Body of pancreas (tissue), 4 donors: ENCODE measurements around the gene DIPK1A. TPM values are rescaled to one million over a fixed set of nuclear protein-coding genes. Genes with fewer than 3 reads are reported as not detected.

ENCODE experiments used
- ATAC-seq: fragments of 150-250 bp; one replicate; pipeline ENCODE4 v1.9.1; 2016
- DNase-seq, 4 donors: peaks; one replicate each; pipeline ENCODE4 v3.0.0-alpha.2; 2019
- H3K27ac ChIP-seq, 4 donors: fragments of 200-600 bp; sonication (generic); 1 replicate in 3 of 4; 2 replicates in 1 of 4; pipeline versions ENCODE4 v1.5.1 to v1.6.1; 2016 to 2019; ENCODE audit warnings: mild to moderate bottlenecking in 1 of 4, mixed read lengths in 1 of 4, moderate library complexity in 1 of 4
- H3K27me3 ChIP-seq, 2 donors: fragments of 200-600 bp; sonication (generic); one replicate each; pipeline ENCODE4 v1.6.0; 2016; ENCODE audit warnings: mild to moderate bottlenecking in 1 of 2
- H3K36me3 ChIP-seq, 2 donors: fragments of 200-600 bp; sonication (generic); replicated peaks in 1 of 2; 2 replicates each; pipeline ENCODE4 v1.5.1; 2016; ENCODE audit warnings: low read depth in 2 of 2; ENCODE audit not compliant: insufficient read depth in 1 of 2
- H3K4me1 ChIP-seq: fragments of 200-600 bp; sonication (generic); one replicate; pipeline ENCODE4 v1.6.0; 2016
- H3K4me3 ChIP-seq, 2 donors: fragments of 200-600 bp; sonication (generic); 1 replicate in 1 of 2; 2 replicates in 1 of 2; pipeline ENCODE4 v1.5.1; 2016 to 2019
- H3K9me3 ChIP-seq, 3 donors: fragments of 200-600 bp; sonication (generic); 1 replicate in 2 of 3; 2 replicates in 1 of 3; pipeline ENCODE4 v1.5.1; 2016
- CTCF ChIP-seq, 7 experiments: fragments of 450-650 bp in 4 of 7; fragments of 200-600 bp in 3 of 7; sonication (generic) in 3 of 7; IDR thresholded peaks; one replicate each; pipeline ENCODE4 v1.5.1; 2016 to 2019; ENCODE audit warnings: antibody characterized with exemption in 7 of 7
- POLR2A ChIP-seq, 3 donors: fragments of 450-650 bp; IDR thresholded peaks; one replicate each; pipeline ENCODE4 v1.6.1; 2016; ENCODE audit warnings: antibody characterized with exemption in 3 of 3, mild to moderate bottlenecking in 2 of 3
- WGBS, 2 donors: methylation state at CpG; one replicate each; pipeline ENCODE4 v1.1.5; 2017; 5-methylcytosine and 5-hydroxymethylcytosine counted together
- intact Hi-C: fragments of 100-400 bp; cut with DNase I; formaldehyde crosslinking; loops from one replicate; pipeline ENCODE4 v1.15.1; 2023
- total RNA-seq, 2 donors: library from RNA; depleted of rRNA; stranded (reverse); fragments of >200 nt; gene quantifications; one replicate each; pipeline ENCODE4 v1.1.0, GENCODE V29; 2016

The DIPK1A gene
- total RNA-seq, 2 donors from 2014 or later, result 3.9 to 8.2 TPM

GRCh38 chr1:92992877-92993276 lies 31.6 kb upstream of the DIPK1A start:
- H3K4me3 ChIP-seq, result no peak overlapping the region
- DNase-seq (no peak), ATAC-seq (no peak)
- WGBS, 2 donors, result 75 to 85% methylated on average over 1 of the region's 1 CpG
- H3K9me3 ChIP-seq, result no peaks in the 10 kb centered on the region
- H3K27ac ChIP-seq, result no peak overlapping the region
- no peaks in the 10 kb centered on the region for H3K36me3 ChIP-seq
- H3K27me3 ChIP-seq, result no peaks in the 10 kb centered on the region
- intact Hi-C loops, result no loop called here
- TF ChIP-seq POLR2A (IDR thresholded peaks at IDR 0.05), result no peak
- TF ChIP-seq CTCF (IDR thresholded peaks at IDR 0.05), result no peak
- H3K4me1 ChIP-seq, result peaks cover 14% of the 10 kb centered on the region

GRCh38 chr1:92992054-92992453 lies 30.8 kb upstream of the DIPK1A start:
- ATAC-seq (no peak), DNase-seq (no peak)
- Histone ChIP-seq H3K27me3 (no peaks in the 10 kb centered on the region), H3K4me1 (peaks cover 14% of the 10 kb centered on the region), H3K4me3 (no peak overlapping the region), H3K9me3 (no peaks in the 10 kb centered on the region), H3K36me3 (no peaks in the 10 kb centered on the region), H3K27ac (no peak overlapping the region)
- no peak for TF ChIP-seq CTCF (IDR thresholded peaks at IDR 0.05)
- no peak for TF ChIP-seq POLR2A (IDR thresholded peaks at IDR 0.05)
- intact Hi-C loops, result no loop called here

GRCh38 chr1:92990828-92991227 lies 29.6 kb upstream of the DIPK1A start:
- Histone ChIP-seq H3K27ac (no peak overlapping the region), H3K36me3 (no peaks in the 10 kb centered on the region), H3K4me1 (peaks cover 10% of the 10 kb centered on the region), H3K9me3 (no peaks in the 10 kb centered on the region), H3K4me3 (no peak overlapping the region), H3K27me3 (no peaks in the 10 kb centered on the region)
- intact Hi-C loops, result no loop called here
- no peak for DNase-seq
- ATAC-seq, result no peak
- TF ChIP-seq POLR2A (IDR thresholded peaks at IDR 0.05) (no peak), CTCF (IDR thresholded peaks at IDR 0.05) (no peak)
- 50 to 59% methylated on average over 1 of the region's 1 CpG for WGBS, 2 donors

- Histone ChIP-seq H3K9me3 (no peaks in the 10 kb centered on the region), H3K4me3 (no peak overlapping the region), H3K27ac (no peak overlapping the region), H3K27me3 (no peaks in the 10 kb centered on the region), H3K36me3 (no peaks in the 10 kb centered on the region), H3K4me1 (peaks cover 2% of the 10 kb centered on the region)
- DNase-seq (no peak), ATAC-seq (no peak)
- 82 to 86% methylated on average over 6 of the region's 6 CpGs for WGBS, 2 donors
- TF ChIP-seq POLR2A (IDR thresholded peaks at IDR 0.05) (no peak), CTCF (IDR thresholded peaks at IDR 0.05) (no peak)
- intact Hi-C loops, result no loop called here
Measured at GRCh38 chr1:92989936-92990583, 28.8 kb upstream of the DIPK1A start.

GRCh38 chr1:92989253-92989652 lies 28.0 kb upstream of the DIPK1A start:
- intact Hi-C loops, result no loop called here
- DNase-seq (no peak), ATAC-seq (no peak)
- no peak for TF ChIP-seq CTCF (IDR thresholded peaks at IDR 0.05)
- no peak for TF ChIP-seq POLR2A (IDR thresholded peaks at IDR 0.05)
- WGBS, 2 donors, result 57 to 84% methylated on average over 2 of the region's 2 CpGs
- H3K4me3 ChIP-seq, result no peak overlapping the region
- H3K4me1 ChIP-seq, result no peaks in the 10 kb centered on the region
- H3K9me3 ChIP-seq, result no peaks in the 10 kb centered on the region
- no peaks in the 10 kb centered on the region for H3K36me3 ChIP-seq
- H3K27ac ChIP-seq, result no peak overlapping the region
- H3K27me3 ChIP-seq, result no peaks in the 10 kb centered on the region
